ENCODE measurements around the gene C1orf21. TPM values are rescaled to one million over a fixed set of nuclear protein-coding genes. Genes with fewer than 3 reads are reported as not detected.

Gene C1orf21
- total and polyA plus RNA-seq, 2 donors (not counting 3 experiments of a cell fraction or from before 2014, with no cell fraction given), result 0.79 to 8.5 TPM

GRCh38 chr1:184558691-184559090 is 171.9 kb downstream of the C1orf21 start:
- TF ChIP-seq JUN (IDR thresholded peaks at IDR 0.05; ENCODE audit: borderline replicate concordance, insufficient read depth, insufficient read length, low read depth) (no peak), MYC (IDR thresholded peaks at IDR 0.05; ENCODE audit: low read depth, low read length) (no peak), MAX (IDR thresholded peaks at IDR 0.05; ENCODE audit: insufficient read depth, insufficient read length) (no peak), FOS (IDR thresholded peaks at IDR 0.05; ENCODE audit: borderline replicate concordance, insufficient read depth, low read length) (no peak)
- dilution Hi-C loops (cut with MboI; ENCODE audit: extremely low pct_ligation_motif_present, low sequenced_read_pairs) (no loop called here), intact Hi-C loops (cut with micrococcal nuclease) (loop anchor here (10.0 kb wide), 1 partner anchor 574 kb away; no protein-coding TSS in a partner anchor)
- Histone ChIP-seq H3K9me3 (replicated peaks; ENCODE audit: control insufficient read depth, insufficient read depth, low read length) (no peaks in the 10 kb centered on the region), H3K4me2 (ENCODE audit: insufficient read depth, low read length) (no peak overlapping the region), H2AFZ (ENCODE audit: low read depth, low read length) (no peak overlapping the region), H3K27me3 (ENCODE audit: control insufficient read depth in 2 of 2, insufficient read depth in 2 of 2, low read length in 2 of 2) (no peaks in the 10 kb centered on the region), H3K27ac (ENCODE audit: insufficient read depth, low read depth, low read length) (no peak overlapping the region), H3K36me3 (ENCODE audit: control insufficient read depth in 2 of 2, extremely low read depth in 1 of 2, insufficient read depth in 2 of 2, low read length in 2 of 2) (no peaks in the 10 kb centered on the region), H3K9ac (replicated peaks; ENCODE audit: extremely low read depth, insufficient read depth, low read length) (no peak overlapping the region), H3K79me2 (ENCODE audit: control insufficient read depth, insufficient read depth, low read length) (no peaks in the 10 kb centered on the region), H3K4me3 (replicated peaks in 1 of 3; ENCODE audit: insufficient read depth in 1 of 3, low read depth in 1 of 3, low read length in 3 of 3) (no peak overlapping the region), H4K20me1 (replicated peaks; ENCODE audit: control insufficient read depth, extremely low read depth, insufficient read depth, low read length) (no peaks in the 10 kb centered on the region), H3K9me1 (replicated peaks; ENCODE audit: control insufficient read depth, extremely low read depth, insufficient read depth, low read length) (no peaks in the 10 kb centered on the region), H3K4me1 (ENCODE audit: control insufficient read depth, extremely low read depth, insufficient read depth, low read length) (no peaks in the 10 kb centered on the region)
- ChIA-PET POLR2A (no interaction called here), CTCF (interaction anchor here (0.9 kb wide), 1 partner anchor 316 kb away, joined by 3 read pairs; no protein-coding TSS in a partner anchor)
- BruUV-seq (replicated peaks), result no TSS peak
- no peak for DNase-seq (ENCODE audit: low read depth, low spot score)
- no peak for FAIRE-seq

GRCh38 chr1:184559117-184559713 is 172.4 kb downstream of the C1orf21 start:
- H3K9me1 ChIP-seq (replicated peaks; ENCODE audit: control insufficient read depth, extremely low read depth, insufficient read depth, low read length), result no peaks in the 10 kb centered on the region
- TF ChIP-seq GATA2 (IDR thresholded peaks at IDR 0.05; ENCODE audit: insufficient read depth, insufficient read length, low read depth, low read length) (no peak), EZH2 (IDR thresholded peaks at IDR 0.05; ENCODE audit: borderline replicate concordance, low read depth, low read length, severe bottlenecking) (no peak), MYC (IDR thresholded peaks at IDR 0.05; ENCODE audit: low read depth, low read length) (no peak), POLR2AphosphoS5 (IDR thresholded peaks at IDR 0.05; ENCODE audit: insufficient read depth, low read depth, low read length) (no peak), POLR2A (IDR thresholded peaks at IDR 0.05; ENCODE audit: low read depth, low read length) (no peak), CTCF (IDR thresholded peaks at IDR 0.05; ENCODE audit: extremely low read depth in 1 of 2, insufficient read depth in 1 of 2, low read depth in 1 of 2, low read length in 2 of 2) (no peak), JUN (IDR thresholded peaks at IDR 0.05; ENCODE audit: borderline replicate concordance, insufficient read depth, insufficient read length, low read depth) (no peak), FOS (IDR thresholded peaks at IDR 0.05; ENCODE audit: borderline replicate concordance, insufficient read depth, low read length) (no peak), MAX (IDR thresholded peaks at IDR 0.05; ENCODE audit: insufficient read depth, insufficient read length) (no peak)
- DNase-seq (ENCODE audit: low read depth, low spot score), result no peak
- ChIA-PET POLR2A (no interaction called here), CTCF (no interaction called here)
- H3K4me1 ChIP-seq (ENCODE audit: control insufficient read depth, extremely low read depth, insufficient read depth, low read length), result no peaks in the 10 kb centered on the region
- no peak overlapping the region for H3K4me3 ChIP-seq (replicated peaks in 1 of 3; ENCODE audit: insufficient read depth in 1 of 3, low read depth in 1 of 3, low read length in 3 of 3)
- H3K27me3 ChIP-seq (ENCODE audit: control insufficient read depth in 2 of 2, insufficient read depth in 2 of 2, low read length in 2 of 2), result no peaks in the 10 kb centered on the region
- no peaks in the 10 kb centered on the region for H3K36me3 ChIP-seq (ENCODE audit: control insufficient read depth in 2 of 2, extremely low read depth in 1 of 2, insufficient read depth in 2 of 2, low read length in 2 of 2)
- H3K4me2 ChIP-seq (ENCODE audit: insufficient read depth, low read length), result no peak overlapping the region
- no peak overlapping the region for H3K9ac ChIP-seq (replicated peaks; ENCODE audit: extremely low read depth, insufficient read depth, low read length)
- dilution Hi-C loops (cut with MboI; ENCODE audit: extremely low pct_ligation_motif_present, low sequenced_read_pairs), result no loop called here
- no peak overlapping the region for H2AFZ ChIP-seq (ENCODE audit: low read depth, low read length)
- no peak for FAIRE-seq
- intact Hi-C loops (cut with micrococcal nuclease), result loop anchor here (10.0 kb wide), 1 partner anchor 574 kb away; no protein-coding TSS in a partner anchor
- no peaks in the 10 kb centered on the region for H4K20me1 ChIP-seq (replicated peaks; ENCODE audit: control insufficient read depth, extremely low read depth, insufficient read depth, low read length)
- no peak overlapping the region for H3K27ac ChIP-seq (ENCODE audit: insufficient read depth, low read depth, low read length)
- H3K9me3 ChIP-seq (replicated peaks; ENCODE audit: control insufficient read depth, insufficient read depth, low read length), result no peaks in the 10 kb centered on the region
- no peaks in the 10 kb centered on the region for H3K79me2 ChIP-seq (ENCODE audit: control insufficient read depth, insufficient read depth, low read length)
- no TSS peak for BruUV-seq (replicated peaks)
